G401 (cell line): Measurements from ENCODE around the gene SMARCAL1. TPM values are rescaled to one million over a fixed set of nuclear protein-coding genes. Genes with fewer than 3 reads are reported as not detected.
"Not testable (repeated sequence)": the region's sequence is repeated elsewhere in the genome, so short reads cannot be mapped to it uniquely, and the experiment has no call there.

Experiments used
- DNase-seq: peaks from one replicate; pipeline ENCODE4 v3.0.0-alpha.2; 2015; ENCODE audit warnings: low spot score
- in situ Hi-C: cut with HindIII; loops from 2 replicates; pipeline ENCODE4 v1.10.0; 2016; ENCODE audit warnings: low sequenced_read_pairs, mixed read lengths
- total RNA-seq: library from RNA; depleted of rRNA; stranded (reverse); fragments of >200 nt; shearing (Covaris generic); gene quantifications from 2 replicates; pipeline ENCODE4 v1.2.3, GENCODE V29; 2014; rRNA removed

Gene SMARCAL1
- total RNA-seq: 12.6 and 55.3 TPM in 2 replicates

DNA sequence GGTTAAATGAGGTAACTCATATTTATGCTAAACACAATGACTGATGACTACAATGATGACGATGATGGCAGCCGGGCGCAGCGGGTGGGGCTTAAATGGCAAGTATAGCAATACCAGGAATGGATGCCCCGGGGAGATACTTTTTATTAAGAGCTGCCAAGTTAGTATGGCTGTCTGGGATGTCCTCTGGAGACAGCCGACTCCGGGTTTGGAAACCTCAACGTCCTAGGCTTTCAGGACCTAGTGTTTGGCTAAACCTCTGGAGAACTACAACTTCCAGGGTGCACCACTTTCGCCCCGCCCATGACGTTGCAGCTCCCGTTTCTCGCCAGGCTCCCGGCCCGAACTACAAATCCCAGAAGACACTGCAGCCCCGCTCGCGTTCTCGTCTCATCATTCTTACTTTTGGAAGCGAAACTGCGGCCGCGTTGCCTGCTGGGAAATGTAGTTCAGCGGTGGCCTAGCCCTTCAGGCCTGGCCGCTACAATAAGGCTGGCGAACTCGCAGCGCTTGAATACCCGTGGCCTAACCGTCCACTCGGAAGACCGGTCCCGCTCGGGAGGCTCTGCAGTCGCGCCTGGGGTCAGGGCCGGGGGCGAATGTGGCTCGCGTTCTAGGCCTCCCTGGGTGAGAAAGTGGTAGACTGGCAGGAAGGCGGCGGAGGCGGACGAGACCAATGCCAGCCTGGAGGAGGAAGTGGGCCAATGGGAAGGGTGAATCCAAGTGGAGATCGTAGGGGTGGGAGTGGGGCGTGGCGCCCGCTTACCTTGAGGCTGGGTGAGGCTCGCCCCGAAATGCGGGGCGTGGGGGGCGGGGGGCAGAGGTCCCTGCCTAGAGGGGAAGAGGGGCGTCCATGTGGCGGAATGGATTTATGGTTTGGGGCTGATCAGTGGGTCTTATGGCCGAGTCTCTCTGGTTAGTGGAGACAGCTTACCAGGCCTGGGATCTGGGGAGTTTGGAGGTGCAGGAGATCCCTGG, at the start of gene SMARCAL1:
Gene SMARCAL1 (plus strand): TSS at position 463 of the 978 bp plus-strand sequence. CDS start 2,221 bp downstream, outside the sequence.
- in situ Hi-C loops: no loop called here
- DNase-seq: peak; percentile 99

DNA sequence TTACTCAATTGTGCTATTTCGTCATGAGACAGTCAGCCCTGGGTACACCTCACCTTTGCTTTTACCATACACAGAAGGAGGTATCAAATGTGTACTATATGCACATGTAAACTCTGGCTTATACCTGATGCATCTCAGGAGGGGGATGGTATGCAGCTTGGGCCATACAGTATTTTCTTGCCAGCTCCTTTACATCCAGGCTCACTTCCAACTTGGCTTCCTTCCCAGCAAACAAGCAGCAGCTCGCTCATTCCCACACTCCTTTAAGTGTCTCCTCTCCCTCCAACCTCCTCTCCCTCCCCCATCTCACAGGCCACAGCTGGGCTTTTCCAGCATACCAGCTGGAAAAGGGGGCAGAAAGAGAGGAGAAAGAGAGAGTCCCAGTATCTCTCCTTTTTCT, 49.6 kb upstream of the SMARCAL1 start:
- in situ Hi-C loops: no loop called here
- DNase-seq: no peak

DNA sequence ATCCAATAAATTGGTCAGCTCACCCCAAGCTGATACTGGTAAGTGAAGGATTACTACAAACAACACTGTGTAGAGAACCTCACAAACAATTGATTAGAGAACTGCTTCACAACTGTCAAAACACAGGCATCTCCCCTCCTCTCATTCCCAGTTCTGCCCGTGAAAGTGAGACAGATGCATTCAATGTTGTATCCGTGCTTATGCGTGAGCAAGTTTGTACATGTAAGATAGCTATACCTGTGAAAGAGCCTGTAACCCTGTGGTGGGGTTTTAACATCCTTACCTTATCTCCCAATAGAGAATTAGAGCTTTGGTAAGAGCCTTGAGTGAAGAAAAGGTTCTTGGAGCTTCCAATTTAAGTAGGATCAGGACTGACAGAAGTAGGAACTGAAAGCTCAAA, 49.1 kb upstream of the SMARCAL1 start:
- in situ Hi-C loops: no loop called here
- no peak for DNase-seq

DNA sequence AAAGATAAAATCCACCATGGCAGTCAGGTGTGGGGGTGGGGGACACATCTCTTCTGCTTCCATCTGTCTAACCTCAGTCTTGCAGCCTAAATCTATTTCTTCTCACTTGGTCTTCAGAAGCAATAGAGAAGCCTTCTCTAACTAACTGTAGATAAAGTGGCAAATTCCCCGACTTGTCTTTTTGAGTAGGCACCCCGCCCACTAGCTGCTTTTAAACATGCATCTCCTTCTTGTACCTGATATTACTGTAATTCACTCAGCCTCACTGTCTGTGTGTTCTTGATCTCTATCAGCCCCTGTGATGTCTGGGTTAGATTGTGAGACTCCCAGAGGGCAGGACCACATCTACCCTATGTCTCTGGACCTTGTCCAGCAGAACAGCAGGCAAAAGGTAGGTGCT, 46.8 kb upstream of the SMARCAL1 start:
- DNase-seq: no peak
- in situ Hi-C loops: no loop called here

DNA sequence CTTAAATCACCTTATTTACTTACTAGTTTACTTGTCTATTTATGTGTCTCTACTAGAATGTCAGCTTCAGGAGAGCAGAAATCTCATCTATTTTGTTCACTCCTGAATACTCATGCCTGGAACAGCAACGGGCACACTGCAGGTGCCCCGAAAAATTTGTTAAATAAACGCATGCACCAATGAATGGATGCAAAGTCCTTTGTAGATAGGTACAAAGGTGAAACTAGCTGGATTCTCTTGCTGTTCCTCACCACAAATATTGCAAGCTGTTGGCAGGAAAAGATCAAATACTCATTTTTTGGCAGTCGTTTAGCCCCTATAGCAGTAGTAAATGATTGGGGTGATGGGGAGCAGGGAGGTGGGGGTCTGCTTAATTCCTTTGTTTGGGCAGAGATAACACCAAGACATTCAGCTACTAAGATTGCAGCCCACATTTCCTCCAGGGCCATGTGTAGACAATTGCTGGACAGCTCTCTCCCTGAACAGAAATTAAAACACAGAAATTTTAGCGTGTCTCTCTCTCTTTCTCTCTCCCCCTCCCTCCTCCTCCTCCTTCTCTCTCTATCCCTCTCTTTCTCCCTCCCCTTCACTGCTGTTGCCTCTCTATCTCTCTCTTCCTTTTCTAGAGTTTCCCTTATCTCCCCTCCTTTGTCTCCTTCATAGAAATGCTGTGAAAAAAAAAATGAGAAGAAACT, 45.4 kb upstream of the SMARCAL1 start:
- in situ Hi-C loops: no loop called here
- no peak for DNase-seq

DNA sequence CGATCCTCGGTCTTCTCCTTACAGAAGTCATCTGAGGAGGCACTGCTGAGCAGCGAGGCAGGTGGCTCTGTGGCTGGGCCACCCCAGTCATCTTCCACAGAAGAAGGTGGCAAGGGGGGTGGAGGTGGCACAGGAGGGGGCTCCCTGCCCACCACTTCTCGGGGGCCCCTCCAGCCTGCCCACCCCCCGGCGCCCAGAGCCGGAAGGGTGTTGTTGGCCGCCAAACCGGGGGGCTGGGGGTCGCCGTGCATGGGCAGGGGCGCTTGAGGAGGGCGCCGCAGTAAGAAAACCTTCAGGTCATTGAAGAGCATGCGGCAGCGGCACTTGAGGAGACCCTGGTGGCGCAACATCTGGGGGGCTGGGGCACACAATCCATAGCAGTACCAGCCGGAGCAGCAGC, 42.5 kb upstream of the SMARCAL1 start:
- in situ Hi-C loops: no loop called here
- no peak for DNase-seq

DNA sequence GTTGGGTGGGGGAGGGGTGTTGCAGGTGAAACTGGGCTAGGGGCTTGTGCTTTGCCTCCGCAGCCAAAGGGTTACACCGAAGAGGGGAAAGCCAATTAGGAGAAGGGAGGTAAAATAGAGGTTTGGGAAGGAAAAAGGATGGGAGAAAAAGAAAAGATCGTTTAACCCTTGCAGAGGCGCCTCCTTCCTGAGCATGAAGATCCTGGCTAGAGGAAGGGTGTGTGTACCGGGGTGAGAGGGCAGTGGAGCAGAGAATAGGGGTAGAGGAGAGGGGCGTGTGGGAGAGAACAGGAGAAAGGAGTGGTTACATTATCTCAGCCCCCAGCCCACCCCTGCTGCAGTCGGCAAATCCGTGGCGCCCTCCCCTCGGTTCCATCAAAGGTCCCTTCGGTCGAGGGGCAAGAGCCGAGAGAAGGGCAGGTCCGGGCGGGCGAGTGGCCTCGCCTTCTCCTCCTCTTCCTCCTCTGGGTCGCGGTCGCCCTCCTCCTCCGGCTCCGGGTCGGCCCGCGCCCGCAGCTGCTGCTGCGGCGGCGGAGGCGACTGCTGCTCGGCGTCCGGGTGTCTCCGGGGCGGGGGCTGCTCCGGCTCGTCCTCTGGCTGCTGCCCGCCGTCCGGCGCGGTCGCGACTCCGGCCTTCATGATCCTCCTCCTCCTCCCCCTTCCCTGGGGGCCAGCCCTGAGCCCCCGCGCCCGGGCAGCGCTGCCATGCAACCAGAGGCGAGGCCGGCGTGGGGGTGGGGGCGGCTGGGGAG, 41.1 kb upstream of the SMARCAL1 start:
- in situ Hi-C loops: no loop called here

DNA sequence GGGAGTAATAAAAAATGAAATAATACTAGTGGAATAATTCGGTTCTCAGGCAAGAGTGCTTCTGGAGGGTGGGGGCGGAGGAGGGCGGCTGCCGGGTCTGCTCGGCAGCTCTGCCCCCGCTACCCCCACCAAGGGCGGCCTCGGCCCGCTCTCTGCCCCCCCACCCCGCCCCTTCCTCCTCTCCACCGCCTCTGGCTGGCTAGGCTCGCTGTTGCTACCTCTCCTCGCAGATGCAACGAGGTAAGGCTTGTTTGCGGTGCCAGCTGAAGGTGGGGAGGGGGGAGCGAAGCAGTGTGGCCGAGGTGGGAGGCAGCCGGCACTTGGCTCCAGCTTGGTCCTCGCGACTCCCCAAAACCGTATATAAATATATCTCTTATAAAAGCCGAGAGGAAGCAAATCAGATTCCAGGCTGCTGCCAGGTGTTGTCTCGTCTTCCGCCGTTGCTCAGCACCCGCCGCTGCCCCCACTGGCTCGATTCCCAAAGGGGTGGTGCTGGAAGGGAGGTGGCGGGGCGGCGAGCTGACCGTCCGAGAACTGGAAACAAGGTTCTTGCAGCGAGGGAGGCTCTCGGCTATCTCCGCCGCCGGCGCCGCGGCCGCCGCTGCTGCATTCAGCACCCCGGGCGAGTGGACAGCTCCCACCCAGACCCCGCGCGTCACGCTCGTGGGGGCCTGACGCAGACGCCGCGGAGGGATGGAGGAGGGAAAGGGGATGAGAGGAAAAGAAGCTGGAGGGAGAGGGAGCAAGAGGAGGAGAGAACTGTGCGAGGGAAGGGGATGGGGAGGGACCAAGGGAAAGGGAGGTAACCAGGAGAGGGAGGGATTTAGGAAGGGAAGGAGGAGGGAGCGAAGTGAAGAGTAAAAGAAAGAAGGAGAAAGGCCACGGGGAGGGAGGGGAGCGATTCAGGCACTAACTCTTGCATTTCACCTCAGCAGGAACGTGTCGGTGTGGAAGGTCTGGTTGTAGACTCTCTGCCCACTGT, 40.3 kb upstream of the SMARCAL1 start, which contains the start of gene MARCHF4:
Gene MARCHF4 (minus strand): TSS at position 763 of the 982 bp plus-strand sequence. CDS start 2,223 bp downstream, outside the sequence.
- in situ Hi-C loops: no loop called here
- peak; percentile 36 for DNase-seq

More for the DNA sequence above, 41.1 kb upstream of the SMARCAL1 start:
- no peak for DNase-seq

DNA sequence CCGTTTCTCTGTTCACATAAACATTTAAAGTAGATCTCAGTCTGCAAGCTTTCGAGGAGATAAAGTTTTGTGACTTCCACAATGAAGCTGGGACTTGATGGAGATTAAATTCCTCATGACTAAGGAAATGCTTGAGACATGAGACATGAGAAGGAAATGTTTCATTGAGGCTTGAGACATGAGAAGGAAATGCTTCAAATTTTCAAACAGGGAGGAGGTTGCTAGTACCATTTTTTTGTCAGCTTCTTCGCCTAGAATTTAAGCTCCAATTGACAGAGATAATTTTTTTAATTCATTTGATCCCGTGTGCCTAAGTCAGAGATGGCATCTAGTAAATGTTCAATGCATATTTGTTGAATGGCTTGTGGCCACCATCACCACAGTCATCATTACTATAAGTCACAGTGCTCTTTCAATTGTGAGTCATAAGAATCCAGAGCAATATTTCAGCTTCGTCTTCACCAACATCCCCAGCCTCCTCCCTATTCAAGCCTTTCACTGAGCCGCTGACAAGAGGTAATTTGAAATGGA, 39.5 kb upstream of the SMARCAL1 start:
- DNase-seq: no peak

DNA sequence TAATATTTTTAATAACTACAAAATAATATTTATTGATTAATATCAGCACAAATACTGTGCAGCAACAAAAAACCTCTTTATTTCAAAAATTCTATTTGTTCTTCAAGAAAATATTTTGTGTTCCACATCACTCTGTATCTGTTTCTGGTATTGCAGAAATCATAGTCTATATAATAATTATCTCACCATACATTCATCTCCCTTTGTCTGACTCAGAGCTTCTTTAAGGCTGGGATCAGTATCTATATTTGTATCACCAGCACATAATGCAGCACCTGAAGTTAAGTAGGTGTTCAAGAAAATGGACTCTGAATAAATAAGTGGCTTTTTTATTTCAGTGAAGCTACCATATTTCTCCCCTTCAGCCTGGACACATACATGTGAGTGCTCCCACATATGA, 38.4 kb upstream of the SMARCAL1 start:
- DNase-seq: no peak
- in situ Hi-C loops: no loop called here

More for the DNA sequence above, 39.5 kb upstream of the SMARCAL1 start:
- in situ Hi-C loops: no loop called here

DNA sequence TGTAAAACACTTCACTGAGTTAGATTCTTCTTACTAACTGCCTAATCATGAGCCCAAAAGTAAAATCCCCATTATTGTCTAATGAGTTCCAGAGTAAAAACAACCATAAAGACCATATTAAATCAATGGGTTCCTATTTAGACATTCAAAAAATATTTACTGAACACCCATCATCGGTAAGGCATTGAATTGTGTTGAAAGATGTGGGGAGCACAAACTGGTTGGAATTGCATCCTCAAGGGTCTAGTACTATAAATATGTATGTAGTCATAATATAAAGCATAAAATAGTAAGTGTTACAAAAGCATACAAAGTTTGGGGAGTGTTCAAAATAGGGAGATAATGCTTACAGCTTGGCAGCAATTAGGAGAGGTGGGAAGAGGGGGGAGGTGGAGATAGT, 37.0 kb upstream of the SMARCAL1 start:
- DNase-seq: no peak
- in situ Hi-C loops: no loop called here

DNA sequence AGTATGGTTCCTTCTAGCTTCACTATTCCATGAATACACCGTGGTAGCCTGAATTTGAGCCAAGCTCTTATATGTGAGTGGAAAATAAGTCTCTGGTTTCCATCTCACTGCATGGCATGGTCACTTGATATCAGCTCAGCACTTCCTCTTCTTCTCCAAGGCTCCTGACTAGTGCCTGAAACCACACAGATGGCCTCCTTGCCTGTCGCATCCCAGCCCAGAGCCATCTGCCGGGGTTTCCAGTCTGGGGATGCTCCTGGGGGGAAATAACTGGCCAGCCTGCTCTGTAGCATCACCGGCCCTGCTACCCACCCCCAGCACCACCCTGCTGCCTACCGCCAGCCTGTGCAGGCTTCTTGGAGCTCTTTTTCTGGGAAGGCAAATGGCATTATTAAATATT, 32.3 kb upstream of the SMARCAL1 start:
- DNase-seq: no peak
- in situ Hi-C loops: no loop called here

DNA sequence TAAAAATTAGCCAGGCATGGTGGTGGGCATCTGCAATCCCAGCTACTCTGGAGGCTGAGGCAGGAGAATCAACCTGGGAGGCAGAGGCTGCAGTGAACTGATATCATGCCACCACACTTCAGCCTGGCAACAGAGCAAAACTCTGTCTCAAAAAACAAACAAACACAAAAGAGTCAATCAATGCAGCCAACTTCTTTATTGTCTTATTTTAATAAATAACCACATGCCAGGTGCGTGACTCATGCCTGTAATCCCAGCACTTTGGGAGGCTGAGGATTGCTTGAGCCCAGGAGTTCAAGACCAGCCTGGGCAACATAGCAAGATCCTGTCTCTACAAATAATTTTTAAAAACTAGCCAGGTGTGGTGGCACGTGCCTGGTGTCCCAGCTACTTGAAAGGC, 27.9 kb upstream of the SMARCAL1 start:
- in situ Hi-C loops, DNase-seq: not testable (repeated sequence)

DNA sequence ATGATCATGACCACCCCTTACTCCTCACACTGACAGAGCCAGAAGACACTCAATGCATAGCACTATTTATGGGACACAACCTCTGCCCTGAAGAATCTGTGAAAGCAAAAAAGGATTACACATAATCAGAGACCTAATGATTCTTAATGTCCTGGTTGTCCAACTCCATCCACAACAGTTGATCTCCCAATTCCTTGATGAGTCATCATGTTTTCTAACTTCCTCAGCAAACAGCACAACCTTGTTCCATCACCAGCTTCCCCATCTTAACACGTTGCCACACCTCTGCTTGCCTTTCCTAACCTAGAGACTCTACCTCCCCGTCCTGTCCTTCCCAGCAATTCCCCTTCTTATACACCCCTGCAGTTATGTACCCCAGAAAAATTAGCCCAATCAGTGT, 26.8 kb upstream of the SMARCAL1 start:
- in situ Hi-C loops: no loop called here
- no peak for DNase-seq

DNA sequence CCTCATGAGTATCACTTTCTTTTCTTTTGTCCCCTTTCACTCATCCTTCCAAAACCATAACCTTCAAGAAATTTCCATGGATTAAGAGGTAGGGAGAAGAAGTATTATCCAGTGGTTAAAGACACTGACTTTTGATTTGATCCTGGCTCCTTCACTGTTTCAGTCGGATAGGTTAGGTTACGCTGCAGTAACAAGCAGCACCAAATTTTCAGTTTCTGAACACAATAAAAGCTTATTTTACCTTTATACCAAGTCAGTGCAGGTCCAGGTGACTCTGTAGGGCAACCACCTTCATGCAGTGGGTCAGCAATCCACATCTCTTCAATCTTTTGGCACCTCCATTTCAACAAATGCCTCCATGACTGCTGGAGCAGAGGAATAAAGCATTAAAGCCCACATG, 25.0 kb upstream of the SMARCAL1 start:
- in situ Hi-C loops: no loop called here

DNA sequence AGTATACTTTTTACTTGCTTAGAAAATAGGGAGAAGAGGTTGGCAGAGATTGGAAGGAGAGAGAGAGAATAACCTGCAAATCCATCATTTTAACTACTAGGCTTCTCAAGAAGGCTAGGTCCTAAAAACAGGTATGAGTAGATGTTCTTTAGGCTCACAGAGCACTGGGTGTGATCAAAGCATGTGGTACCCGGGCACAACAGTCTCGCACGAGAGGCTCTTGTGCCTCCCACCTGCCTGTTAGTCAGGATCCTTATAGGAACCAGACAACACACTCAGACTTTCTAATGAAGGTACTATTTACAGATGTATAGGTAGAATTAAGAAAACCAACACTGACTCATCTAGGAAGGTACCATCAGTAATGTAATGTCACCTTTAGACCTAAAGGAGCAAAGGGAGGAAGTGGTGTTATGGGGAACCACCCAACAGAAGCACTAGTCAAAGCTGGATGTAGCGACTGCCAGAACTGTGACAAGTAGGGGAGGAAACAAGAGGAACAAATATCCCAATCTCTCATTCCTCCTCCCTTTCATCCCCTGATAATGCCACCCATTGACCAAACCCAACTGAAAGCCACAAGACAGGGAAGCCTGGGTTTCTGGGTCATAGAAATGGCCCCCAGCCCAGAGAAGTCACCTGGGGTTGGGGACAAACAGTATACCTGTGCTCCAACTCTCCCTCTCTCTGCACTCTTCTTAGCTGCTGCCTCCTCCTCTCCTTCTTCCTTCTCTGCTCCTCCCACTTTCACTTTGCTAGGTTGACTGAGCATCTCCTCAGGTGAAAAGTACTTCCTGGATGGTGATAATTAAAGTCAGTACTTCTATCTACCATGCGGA, 24.0 kb upstream of the SMARCAL1 start:
- no peak for DNase-seq
- in situ Hi-C loops: no loop called here

More for the DNA sequence above, 25.0 kb upstream of the SMARCAL1 start:
- DNase-seq: no peak

DNA sequence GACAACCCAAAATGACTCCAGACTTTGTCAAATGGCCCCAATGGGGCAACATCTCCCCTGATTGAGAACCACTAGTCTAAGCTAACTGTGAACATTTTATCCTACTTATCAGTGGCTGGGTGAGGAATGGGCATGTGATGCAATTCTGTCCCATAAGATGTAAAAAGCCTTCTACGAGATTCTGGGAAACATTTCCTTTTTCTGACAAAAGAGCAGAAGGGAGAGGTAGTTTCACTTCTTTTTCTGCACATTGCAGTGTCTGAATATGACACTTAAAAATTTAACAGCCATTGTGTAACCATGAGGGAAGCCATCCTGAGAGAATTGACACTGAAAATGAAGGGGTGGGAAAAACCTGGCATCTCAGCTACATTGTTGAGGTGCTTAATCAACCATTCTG, 22.7 kb upstream of the SMARCAL1 start:
- in situ Hi-C loops: no loop called here
- DNase-seq: no peak
